Mucosa of gallbladder (tissue), 1 donor: ENCODE measurements around the gene EIF5A. TPM values are rescaled to one million over a fixed set of nuclear protein-coding genes. Genes with fewer than 3 reads are reported as not detected.
A peak's percentile ranks its signal among the peaks of the same experiment; 100 is the strongest.
"Not testable (repeated sequence)": the region's sequence is repeated elsewhere in the genome, so short reads cannot be mapped to it uniquely, and the experiment has no call there.

ENCODE experiments used
- DNase-seq: peaks from one replicate; pipeline ENCODE4 v3.0.0-alpha.2; 2020; ENCODE audit warnings: low spot score
- total RNA-seq: library from RNA; stranded (reverse); gene quantifications from one replicate; pipeline ENCODE4 v1.2.1, GENCODE V29; 2021
- donor health status: DM: no; HTN: no; CAD: no.

Gene EIF5A
- total RNA-seq, 1 donor from 2014 or later = 233 TPM

DNA sequence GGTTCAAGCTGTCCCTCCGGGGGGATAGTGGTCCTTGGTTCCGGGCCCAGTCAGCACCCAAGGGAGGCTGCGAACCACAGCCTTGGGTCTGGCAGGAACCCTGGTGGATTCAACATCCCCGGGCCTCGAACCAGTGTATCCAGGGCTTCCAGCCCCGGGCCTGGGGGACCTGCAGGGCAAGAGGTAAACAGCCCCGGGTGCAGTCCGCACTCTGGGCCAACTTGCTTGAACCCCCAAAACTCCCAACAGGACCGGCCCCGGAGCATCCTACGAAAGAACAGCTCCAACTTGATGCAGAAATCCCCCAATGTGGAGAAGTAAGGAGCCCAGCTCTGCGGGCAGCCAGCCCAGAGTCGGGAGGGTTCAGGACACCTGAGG, 23.2 kb downstream of the EIF5A start:
- DNase-seq = no peak

DNA sequence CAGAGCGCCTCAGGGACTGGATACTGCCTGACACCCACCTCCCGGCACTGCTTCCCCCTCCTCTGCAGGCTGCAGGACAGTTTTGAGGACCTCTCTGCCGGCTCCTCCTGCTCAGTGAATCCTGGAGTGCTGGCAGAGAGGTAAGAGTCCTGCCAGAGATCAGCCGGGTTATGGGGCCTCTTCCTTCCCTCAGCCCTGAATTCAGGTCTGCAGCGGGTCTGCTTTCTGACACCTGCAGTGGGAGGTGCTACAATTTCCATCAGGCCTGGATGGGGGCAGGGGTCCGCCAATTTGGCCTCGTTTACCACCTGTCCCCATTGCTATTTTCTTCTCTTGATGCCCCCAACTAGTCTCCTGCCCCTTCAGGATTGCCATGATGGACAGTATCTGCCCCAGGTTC, 24.7 kb downstream of the EIF5A start:
- DNase-seq = no peak

DNA sequence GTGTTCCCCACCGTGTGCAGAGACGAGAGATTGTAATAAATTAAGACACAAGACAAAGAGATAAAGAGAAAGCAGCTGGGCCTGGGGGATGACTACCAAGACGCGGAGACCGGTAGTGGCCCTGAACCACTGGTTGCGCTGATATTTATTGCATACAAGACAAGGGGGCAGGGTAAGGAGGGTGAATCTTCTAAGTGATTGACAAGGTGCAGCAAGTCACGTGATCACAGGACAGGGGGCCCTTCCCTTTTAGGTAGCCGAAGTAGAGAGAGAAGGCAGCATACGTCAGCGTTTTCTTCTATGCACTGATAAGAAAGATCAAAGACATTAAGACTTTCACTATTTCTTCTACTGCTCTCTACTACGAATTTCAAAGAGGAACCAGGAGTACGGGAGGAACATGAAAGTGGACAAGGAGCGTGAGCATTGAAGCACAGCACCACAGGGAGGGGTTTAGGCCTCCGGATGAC, 25.2 kb downstream of the EIF5A start:
- DNase-seq = not testable (repeated sequence)

DNA sequence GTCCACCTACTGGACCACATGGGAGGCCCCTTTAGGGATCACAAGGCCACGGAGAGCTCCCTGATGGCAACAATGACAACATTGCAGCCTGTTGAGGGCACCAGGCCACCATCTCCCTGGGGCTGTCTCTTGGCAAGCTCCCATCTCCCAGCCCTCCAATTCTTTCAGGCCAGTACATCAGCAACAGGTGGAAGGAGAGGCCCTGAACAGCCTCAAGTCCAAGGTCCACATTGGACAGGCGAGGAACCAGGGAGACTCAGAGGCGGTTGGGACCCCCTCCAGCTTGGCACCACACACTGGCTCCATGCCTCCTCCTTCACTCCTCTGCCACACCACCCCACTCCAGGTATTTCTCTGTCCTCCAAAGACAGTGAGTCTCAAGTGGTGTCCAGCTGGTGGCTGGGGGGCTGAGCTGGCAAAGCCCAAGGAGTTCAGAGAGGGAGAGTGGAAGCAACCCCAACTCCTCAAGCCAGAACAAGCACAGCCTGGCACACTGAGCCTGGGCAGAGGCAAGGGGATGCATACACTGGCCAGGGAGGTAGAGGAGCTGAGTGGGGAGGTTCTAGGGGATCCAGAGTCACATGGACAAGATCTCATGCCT, 27.6 kb downstream of the EIF5A start:
- no peak for DNase-seq

DNA sequence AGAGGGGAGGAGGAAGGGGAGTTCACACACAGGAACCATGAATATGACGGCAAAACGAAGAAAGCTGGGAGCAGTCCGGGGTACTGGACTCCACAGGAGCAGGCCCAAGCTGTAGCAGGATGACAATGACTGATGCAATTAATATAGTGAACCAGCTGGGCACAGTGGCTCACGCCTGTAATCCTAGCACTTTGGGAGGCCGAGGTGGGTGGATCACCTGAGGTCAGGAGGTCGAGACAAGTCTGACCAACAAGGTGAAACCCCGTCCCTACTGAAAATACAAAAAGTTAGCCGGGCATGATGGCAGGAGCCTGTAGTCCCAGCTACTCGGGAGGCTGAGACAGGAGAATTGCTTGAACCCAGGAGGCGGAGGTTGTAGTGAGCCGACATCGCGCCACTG, 28.3 kb downstream of the EIF5A start:
- not testable (repeated sequence) for DNase-seq

DNA sequence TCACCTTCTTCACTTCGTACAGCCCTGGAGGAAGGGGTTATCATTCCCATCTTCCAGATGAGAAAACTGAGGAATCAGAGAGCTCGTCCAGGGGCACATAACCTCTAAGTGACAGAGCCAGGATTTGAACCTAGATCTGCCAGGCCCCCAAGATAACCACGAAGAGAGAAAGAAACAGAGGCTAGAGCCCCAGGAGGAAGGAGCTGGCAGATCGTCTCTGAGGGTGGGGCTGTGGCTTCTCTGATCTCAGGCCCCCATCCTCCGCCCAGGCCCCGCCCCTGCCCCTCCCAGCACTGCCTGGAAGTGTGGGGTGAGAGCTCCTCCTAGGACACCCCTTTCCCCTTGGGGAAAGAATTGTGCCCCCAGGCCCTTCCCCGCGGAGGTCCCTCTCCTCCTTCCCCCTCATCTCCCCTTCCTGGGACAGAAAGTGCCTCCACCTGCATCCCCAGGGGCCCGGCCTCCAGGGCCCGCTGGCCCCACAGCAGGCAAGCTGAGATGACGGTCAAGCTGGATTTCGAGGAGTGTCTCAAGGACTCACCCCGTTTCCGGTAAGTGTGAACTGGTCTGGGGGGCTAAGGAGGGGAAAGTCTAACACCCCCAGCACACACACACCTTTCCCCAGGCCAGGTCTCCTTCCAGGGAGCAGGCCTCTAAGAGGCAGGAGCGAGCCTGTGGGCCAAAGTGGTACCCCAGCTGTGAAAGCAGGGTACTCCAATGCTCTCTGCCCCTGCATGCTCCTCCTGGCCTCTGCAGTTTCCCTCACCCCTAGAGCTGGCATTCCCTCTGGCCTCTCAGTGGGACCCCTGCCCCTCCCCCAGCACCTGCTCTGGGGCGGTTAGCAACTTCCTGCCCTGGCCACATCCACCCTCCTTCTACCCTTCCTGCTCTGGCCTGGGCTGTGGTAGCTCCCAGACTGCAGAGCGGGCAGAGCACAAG, 29.1 kb downstream of the EIF5A start, which contains the start of gene ACAP1:
Gene ACAP1 (plus strand): TSS at position 290 of the 936 bp plus-strand sequence. CDS start 206 bp downstream, at position 496.
- no peak for DNase-seq

DNA sequence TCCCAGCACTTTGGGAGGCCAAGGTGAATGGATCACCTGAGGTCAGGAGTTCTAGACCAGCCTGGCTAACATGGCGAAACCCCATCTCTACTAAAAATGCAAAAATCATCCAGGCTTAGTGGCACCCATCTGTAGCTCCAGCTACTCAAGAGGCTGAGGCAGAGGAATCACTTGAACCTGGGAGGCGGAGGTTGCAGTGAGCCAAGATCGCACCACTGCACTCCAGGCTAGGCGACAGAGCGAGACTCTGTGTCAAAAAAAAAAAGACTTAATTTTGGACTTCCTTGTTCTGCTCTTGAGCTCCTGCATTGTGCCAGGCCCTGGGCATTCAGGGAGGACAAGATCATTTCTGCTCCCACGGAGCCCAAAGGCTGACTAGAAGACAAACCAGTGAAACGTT, 30.2 kb downstream of the EIF5A start:
- not testable (repeated sequence) for DNase-seq

DNA sequence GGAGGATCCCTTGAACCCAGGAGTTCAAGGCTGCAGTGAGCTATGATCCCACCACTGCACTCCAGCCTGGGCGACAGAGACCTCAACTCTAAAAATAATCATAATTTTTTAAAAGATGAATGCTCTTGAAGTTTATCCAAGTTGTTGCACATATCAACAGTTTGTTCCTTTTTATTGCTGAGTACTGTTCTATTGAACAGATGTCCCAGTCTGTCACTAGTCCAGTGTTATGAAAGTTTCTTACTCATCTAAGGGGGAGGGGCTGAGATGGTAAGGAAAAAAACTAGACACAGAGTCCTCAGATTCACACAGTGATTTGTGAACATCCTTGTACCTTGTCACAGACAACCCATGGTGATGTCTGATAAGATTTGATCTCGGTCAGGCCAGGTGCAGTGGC, 32.8 kb downstream of the EIF5A start:
- no peak for DNase-seq

DNA sequence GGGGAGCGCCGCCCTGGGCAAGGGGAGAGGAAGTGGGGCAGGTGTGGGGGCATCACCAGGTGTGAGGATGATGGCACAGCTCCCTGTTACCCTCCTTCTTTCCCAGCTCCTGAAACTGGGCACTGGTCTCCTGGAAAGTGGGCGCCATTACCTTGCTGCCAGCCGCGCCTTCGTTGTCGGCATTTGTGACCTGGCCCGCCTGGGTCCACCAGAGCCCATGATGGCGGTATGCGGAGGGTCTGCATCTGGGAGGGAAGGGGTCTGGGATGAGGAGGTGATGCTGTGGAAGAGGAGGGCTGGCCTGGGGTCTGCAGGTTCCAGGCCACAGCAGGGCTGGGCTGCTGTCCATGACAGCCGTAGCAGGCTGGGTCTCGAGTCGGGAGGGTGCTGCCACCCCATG, 34.4 kb downstream of the EIF5A start:
- no peak for DNase-seq

DNA sequence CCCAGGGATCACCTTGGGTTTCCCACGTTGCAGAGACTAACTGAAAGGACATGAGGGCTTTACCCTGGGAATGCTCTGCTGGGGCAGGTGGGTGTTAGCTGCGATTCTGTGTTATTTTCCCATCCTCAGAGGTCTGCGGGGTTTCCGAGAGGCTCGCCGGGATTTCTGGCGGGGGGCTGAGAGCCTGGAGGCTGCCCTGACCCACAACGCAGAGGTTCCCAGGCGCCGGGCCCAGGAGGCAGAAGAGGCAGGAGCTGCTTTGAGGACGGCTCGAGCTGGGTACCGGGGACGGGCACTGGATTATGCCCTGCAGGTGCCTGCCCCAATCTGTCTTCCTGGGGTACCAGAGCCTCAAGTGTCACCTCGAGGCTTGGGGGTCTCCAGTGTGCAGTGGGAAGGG, 35.8 kb downstream of the EIF5A start:
- DNase-seq = no peak

DNA sequence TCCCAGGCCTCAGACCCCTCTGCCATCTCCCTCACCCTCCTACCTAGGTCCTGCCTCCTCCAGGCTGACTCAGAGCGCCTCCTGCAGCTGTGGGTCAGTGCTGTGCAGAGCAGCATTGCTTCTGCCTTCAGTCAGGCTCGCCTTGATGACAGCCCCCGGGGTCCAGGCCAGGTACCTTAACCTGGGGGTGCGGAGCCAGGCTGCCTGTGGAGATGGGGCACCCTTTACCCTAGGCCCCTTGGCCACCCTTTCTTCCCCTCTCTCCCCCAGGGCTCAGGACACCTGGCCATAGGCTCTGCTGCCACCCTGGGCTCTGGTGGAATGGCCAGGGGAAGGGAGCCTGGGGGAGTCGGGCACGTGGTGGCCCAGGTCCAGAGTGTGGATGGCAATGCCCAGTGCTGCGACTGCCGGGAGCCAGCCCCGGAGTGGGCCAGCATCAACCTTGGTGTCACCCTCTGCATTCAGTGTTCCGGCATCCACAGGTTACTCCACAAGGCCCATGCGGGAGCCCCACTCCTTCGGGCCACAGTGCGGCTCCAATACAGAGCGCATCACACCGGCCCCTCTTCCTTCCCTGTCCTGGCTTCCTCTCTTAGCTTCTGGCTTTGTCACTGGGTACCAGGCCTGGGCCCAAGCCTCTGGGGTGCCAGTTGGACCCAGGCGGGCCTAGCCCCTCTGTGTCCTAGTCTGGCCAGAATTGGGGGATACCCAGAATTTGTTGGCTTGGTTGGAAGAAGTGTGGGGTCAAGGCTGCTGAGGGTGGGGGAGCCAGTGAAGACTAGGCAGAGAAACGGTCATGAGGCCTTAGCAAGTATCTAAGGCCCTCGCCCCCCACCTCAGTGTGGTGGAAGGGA, 39.6 kb downstream of the EIF5A start:
- no peak for DNase-seq

DNA sequence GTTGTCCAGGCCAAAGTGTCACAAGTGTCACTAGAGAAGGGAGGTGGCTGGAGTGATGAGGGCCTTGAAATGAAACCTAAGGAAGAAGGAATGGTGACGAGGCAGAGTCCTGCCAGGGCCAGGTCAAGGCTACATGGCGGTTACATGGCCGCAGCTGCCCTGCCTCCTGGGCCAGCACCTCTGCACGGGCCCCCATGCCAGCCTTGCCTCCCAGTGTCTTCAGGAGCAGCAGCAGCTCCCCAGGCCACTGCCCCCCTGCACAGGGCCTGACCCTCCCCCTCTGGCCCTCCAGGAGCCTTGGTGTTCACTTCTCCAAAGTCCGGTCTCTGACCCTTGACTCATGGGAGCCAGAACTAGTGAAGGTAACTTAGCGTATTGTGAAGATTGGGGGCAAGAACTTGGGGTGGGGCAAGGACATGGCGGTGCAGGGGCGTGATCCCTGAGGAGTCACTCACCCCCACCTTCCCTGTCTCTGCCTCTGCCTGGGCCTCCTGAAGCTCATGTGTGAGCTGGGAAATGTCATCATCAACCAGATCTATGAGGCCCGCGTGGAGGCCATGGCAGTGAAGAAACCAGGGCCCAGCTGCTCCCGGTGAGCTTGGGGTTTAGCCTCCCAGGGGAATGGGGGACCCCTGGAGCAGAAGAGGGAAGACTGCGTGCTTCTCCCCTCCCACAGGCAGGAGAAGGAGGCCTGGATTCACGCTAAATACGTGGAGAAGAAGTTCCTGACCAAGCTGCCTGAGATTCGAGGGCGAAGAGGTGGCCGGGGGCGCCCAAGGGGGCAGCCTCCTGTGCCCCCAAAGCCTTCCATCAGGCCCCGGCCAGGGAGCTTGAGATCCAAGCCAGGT, 40.4 kb downstream of the EIF5A start:
- no peak for DNase-seq

DNA sequence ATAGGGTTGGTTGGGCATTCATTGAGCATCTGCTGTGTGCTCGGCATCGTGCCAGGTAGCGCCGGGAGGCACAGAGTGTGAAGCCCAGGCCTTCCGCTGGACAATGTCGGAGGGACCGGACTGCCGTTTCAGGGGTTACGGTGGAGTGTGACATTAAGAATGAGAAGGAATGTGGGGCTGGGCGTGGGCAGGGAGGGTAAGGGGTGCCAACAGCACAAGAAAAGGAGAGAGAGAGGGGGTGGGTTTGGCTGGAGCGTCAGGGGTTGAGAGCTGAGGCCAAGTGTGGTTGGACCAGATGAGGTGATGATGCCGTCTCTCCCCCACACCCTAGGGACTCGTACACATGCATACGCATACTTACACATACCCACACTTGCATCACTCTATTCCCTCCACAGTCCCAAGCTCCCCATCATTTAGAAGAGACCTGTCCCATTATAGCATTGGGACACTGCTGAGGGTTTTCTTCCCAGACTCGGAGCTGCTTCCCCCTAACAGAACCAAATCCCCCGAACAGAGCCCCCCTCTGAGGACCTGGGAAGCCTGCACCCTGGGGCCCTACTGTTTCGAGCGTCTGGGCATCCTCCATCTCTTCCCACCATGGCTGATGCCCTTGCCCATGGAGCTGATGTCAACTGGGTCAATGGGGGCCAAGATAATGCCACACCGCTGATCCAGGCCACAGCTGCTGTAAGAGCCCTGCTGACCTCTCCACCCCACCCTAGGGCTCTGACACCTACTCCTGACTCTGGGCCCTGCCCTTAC, 41.2 kb downstream of the EIF5A start:
- no peak for DNase-seq

DNA sequence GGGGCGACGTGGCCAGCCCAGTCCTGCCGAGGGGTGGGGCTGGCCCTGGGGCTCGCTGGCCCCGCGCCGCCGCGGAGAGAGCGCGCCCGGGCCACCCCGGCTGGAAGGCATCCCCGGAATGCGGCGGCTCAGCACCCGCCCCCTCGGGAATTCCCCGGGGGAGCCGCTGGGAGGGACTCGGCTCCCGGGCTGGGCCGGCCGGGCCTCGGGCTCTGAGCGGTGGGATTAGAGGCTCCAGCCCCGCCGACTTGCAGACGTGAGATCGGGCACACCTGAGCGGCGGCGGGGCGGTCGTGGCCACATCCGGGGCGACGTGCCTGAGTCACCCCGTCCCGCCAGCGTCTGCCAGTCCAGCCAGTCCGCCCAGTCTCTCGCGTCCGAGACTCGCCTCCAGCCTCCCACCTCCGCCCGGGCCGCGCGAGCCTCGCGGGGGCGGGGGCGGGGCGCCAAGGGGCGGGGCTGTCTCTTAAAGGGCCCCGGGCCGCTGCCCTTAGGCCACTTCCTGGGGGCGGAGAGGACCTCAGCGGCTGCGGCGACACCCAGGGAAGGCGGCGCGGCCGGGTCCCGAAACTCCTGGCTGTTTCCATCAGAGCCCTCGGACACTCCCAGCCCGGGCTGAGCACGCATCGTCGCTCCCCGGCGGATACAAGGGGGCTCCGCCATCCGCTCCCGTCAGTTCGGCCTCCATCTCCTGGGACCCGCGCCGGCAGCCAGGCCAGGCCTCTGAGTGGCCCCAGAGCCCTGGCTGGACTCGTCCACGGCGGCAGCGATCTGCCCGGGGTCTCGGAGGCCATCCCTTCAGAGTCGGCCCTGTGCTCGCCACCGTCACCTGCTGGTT, 44.5 kb downstream of the EIF5A start, which contains the start of gene KCTD11:
Gene KCTD11 (plus strand): TSS at position 498 of the 838 bp plus-strand sequence.
- DNase-seq = peak; percentile 91

DNA sequence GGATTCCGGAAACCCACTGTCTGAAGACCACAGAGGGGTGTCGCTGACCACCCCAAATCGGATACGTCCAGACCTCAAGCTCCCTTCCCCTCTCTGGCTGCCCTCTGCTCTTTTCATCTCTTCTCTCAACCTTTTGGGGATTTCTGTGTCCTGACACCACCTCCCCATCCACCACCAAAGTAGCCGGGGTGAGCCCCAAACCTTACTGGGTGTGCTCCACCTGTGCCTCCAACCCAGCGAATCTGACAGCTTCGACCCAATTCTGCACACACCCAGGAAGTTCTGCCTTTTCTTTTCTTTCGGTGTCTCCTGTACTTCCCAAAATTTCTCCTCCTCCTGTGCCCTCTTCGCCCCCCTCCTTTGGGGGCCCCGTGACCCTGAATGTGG, 45.1 kb downstream of the EIF5A start:
- DNase-seq = no peak

DNA sequence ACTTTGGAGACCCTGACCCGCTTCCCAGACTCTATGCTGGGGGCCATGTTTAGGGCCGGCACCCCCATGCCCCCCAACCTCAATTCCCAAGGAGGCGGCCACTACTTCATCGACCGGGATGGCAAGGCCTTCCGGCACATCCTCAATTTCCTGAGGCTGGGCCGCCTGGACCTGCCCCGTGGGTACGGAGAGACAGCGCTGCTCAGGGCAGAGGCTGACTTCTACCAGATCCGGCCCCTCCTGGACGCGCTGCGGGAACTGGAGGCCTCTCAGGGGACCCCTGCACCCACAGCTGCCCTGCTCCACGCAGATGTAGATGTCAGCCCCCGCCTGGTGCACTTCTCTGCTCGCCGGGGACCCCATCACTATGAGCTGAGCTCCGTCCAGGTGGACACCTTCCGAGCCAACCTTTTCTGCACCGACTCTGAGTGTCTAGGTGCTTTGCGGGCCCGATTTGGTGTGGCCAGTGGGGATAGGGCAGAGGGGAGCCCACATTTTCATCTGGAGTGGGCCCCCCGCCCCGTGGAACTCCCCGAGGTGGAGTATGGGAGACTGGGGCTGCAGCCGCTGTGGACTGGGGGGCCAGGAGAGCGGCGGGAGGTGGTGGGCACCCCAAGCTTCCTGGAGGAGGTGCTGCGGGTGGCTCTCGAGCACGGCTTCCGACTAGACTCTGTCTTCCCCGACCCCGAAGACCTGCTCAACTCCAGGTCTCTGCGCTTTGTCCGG, 45.6 kb downstream of the EIF5A start:
- no peak for DNase-seq

DNA sequence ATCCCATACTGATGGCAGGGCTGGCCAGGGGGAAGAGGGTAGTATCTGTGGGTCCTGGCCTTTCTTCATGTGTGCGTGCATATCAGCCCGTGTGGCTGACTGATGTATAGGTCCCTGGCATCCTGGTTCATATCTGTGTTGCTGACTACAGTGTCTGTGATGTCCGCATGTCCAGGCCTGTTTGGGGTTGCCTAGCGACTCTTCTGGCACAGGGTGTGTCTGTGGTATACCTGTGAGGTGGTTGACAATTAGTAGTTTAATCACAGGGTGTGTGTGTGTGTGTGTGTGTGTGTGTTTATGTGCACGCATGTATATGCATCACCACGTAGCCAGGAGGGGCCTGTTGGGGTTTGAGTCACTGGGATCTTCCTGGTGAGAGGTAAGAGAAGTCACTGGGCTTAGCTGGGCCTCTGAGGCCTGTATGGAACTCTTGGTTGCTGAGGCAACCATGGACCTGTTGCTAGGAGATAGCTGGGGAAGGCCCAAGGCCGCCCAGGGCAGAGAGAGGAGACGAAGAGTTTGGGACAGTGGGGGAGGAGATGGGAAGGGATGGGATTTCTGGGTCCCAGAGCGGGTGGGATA, 46.9 kb downstream of the EIF5A start:
- no peak for DNase-seq

DNA sequence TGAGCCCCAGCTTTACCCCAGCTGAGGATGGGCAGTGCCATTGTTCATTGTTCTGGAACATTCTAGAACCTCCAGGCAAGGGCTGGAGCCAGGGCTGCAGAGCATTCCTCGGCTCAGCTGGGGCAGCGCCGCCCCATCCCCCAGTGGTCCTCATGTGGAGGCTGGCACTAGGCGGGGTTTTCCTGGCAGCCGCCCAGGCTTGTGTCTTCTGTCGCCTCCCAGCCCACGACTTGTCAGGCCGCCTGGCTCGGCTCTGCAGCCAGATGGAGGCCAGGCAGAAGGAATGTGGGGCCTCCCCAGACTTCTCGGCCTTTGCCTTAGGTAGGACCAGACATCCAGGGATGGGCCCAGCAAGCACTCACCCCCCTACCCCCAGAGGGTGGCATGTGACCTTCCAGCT, 47.6 kb downstream of the EIF5A start, which contains the start of gene TMEM95:
Gene TMEM95 (plus strand): TSS at position 104 of the 400 bp plus-strand sequence. CDS start 49 bp downstream, at position 153.
- peak; percentile 36 for DNase-seq
